GM21423 (cell line): ENCODE results near the gene KCNMB2.
"Not testable (repeated sequence)": the region's sequence is repeated elsewhere in the genome, so short reads cannot be mapped to it uniquely, and the experiment has no call there.

ENCODE experiments used
- ATAC-seq: cut with Tn5 transposase; IDR thresholded peaks from one replicate; pipeline ENCODE4 v1.9.1; 2021; ENCODE audit warnings: mild to moderate bottlenecking, moderate library complexity; ENCODE audit not compliant: unreplicated experiment

Gene KCNMB2

DNA sequence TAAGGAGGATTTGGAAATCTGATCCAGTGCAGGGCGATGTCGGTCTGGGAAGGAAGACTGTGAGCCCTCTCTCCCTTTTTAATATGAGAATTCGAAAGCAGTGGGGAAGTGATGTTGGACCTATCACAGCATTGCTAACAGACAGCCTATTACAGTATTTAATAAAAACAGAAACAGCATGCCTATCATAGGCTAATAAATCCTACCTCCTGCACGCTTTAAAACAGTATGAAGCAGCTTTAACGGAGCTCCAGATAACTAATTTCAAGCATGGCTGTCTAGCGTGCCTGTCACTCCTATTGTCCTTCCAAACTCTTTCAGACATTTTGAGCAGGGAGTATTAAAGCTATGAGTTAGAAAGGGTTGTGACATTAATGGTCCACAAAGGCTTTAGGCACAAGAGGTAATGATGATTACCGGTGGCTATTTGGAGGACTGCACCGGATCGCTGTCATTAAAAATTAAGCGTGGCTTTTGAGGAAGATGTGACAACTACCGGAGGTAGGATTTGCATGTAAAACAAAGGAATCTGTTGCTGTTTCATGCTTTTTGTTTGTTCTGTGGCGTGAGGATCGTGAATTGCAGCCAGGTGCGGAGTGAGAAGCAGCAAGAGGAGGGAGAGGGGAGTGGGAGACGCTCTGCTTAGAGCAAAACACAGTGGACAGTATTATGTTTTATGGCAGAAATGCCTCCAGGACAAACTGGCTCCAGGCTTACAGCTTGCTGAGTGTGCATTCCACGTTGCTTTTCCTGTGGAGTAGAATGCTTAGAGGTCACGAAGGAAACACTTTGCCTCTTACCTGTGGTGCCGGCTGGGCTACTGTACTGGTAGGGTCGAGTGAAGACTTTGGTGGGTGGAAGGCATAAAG, at the start of gene KCNMB2:
Gene KCNMB2, plus strand, starts transcription at position 226 of the 869 bp plus-strand sequence.
- no peak for ATAC-seq

DNA sequence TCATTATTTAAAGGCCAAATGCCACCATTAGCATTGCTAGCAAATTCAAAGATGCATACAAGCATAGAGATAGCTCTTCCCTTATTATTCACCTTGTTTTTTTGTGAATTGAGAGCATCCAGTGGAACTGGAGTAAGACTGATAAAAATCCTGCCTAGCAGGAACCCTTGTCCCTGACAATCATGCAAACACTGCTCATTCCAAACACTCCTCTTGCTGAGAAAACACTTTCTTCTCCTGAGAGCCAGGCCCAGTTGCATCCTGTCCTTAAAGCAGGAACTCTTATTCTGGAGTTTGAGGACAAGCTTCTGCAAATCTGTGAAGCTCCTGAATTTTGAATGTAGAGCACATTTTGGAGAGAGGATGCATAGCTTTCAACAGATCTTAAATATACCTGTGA, 49.3 kb upstream of the KCNMB2 start:
- no peak for ATAC-seq

DNA sequence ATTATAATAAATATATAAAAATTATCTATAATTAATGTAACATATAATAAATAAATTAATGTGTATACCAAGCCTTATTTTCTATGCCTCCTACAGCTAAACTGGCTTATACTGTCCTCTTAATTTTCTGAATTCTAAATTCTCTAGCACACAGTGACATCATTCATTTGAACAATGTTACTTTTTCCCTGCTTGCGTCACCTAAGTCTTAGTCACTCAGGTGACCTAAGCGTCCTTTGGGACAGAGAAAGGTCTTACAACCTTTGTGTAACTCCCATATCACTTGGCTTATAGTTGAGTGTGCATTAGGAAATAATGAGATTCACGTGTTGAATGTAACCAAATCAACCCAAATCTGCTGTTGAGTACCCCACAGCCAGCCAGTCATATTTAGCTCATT, 48.5 kb upstream of the KCNMB2 start:
- no peak for ATAC-seq

DNA sequence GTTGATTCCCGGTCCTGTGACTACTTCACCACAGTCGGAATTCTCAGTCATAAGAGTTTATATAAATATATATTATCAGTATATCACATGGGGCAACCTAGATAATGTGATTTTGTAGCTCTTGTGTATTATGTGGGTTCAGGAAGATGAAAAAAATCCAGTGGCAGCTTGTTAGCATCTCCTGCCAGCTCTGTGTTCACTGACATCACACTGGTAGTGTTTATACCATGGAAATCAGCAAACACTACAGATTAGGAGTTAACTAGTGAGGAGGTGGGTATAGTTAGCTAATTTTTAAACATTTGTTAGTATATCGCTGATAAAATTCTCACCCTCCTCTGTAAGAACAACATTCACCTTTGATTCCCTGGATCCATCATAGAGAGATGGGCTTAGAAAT, 44.5 kb upstream of the KCNMB2 start:
- ATAC-seq, result no peak

DNA sequence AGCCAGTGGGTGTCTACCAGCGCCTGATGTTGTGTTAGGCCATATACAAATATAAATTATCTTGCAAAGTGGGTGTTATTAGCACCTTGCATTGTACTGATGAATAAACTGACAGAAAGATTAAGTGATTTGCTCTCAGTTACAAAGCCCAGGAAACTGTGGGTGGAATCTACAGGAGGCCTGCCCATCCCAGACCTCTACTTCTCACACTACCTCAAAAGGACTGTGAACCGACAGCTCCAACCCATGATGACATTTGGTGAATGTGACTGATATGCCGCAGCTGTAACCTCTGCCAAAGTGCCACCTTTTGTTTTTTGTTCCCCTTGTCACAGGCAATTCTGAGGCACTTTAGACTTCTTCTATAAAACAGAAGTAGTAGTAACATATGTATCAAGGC, 43.7 kb upstream of the KCNMB2 start:
- no peak for ATAC-seq

DNA sequence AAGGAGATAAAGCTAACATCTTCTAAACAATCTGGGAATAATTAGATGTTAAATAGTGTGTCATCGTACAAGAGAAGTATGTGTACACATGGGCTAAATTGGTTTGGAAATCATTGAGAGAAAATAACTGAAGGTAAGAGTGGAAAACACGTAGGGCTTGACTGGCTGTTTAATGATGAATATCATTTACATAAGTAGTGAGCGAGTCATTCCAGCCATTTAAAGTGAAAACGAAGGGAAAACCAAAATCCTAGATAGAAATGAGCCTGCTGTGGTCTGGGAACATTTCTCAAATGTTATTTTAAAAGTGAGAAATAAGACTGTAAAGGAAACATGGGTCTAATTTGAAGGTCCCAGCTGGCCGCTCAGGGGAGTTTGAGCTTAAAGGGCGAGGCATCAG, 41.9 kb upstream of the KCNMB2 start:
- ATAC-seq, result no peak

DNA sequence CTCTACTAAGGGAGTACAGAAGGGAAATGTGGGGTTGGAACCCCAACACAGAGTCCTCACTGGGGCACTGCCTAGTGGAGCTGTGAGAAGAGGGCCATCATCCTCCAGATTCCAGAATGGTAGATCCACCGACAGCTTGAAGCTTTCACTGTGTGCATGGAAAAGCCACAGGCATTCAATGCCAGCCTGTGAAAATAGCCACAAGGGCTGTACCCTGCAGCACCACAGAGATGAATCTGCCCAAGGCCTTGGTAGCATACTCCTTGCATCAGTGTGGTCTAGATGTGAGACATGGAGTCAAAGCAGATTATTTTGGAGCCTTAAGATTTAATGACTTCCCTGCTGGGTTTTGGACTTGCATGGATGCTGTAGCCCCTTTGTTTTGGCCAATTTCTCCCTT, 39.3 kb upstream of the KCNMB2 start:
- ATAC-seq, result no peak

DNA sequence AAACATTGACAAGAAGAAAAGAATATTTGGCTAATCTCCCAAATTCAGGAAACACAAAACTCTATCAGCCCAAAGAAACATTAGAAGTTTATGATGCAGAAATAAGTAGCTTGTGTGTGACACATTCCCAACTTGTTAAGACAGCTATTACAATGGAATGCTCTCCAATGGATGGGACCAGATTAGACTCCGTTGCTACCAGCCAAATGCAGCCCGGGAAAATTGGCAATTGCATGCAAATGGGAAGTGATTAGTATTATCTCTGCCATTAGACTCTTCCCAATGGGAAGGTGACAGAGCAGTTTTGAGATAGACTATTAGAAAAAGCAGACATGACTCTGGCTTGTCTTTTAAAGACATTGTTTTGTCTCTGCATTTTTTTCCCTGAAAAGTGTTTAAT, 37.4 kb upstream of the KCNMB2 start:
- no peak for ATAC-seq

DNA sequence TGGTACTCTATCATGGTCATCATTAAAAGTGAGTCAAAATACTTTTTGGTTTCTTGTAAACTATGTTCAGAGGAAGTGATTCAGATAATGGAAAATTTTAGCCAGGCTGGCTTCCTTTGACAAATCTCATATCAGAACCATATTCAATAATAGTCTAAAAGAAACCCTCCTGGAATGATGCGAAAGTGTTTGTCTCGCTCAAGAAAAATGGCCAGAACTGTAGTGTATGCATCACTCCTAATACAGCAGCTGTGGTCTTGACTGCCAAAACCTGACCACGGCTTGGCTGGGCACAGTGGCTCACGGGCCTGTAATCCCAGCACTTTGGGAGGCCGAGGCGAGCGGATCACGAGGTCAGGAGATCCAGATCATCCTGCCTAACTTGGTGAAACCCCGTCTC, 35.6 kb upstream of the KCNMB2 start:
- no peak for ATAC-seq

DNA sequence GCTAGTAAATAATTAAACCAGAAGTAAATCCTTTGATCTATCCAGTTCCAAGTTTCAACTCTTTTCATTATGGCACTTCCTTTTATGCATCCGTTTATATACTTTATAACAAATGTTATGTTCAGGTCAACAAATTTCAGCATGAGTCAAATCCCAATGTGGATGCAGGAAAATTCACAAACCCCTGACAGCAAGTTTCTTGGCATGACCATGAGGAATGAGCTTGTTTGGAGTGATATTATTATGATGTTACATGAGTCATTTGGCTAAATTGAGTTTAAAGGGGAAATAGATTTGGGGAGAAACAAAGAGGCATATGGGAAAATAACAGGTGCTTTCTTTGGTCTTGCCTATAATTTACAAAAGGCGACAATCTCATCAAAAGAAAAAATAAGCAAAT, 32.1 kb upstream of the KCNMB2 start:
- no peak for ATAC-seq

DNA sequence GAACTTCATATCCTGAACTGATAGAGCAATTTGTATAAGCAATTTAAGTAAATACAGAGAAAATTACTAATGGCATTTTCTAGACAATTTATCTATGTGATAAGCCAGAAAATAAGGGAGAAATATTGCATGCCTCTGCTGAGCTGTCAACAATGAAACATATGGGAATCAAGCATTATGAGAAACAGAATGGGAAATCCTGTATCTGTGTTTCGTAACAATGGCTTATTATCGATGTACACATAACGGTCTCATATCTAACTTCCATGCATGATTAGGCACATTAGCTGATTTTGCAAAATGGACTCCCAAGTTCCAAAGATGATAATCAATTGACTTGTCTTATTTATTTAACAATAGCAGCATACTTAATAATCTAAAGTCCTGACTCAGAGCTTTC, 30.4 kb upstream of the KCNMB2 start:
- ATAC-seq, result no peak

DNA sequence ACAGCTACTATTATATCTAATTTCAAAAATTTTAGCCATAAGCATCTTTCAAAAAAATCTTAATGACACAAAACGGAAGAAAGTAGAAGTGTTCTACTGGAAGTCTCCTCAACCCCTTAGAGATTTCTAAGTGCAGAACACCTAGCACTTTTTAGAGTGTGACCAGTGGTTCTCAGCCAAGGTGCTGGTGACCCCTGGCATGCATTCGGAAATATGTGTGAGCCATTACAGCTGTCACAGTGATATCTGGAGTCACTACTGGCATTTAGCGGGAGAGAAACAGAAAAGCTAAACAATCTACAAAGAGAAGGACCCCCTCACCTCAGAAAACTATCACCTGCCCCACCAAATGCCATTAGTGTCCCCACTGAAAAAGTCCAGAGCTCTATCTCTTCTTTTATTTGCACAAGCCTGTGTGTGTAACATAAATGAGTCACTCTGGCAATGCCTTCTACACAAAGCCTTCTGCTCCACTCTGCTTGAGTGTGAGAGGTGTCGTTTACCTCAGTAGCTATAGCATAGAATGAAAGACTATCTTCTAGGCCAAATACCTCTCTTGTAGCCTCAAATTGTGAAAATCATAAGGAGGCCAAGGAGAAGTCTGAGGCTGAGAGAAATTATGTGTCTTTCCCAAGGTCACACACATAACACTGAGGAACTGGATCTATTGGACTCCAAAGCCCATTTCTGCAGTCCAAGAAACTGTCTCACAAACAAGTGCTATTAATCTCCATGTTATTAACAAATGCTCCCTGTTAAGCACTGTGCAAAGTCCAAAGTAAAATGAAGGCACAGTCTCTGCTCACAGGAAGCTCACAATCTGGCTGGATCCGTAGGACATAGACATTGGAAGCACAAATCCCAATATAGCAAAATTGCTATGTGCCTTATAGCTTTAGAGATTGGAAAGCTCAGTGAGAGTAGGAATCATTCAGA, 28.5 kb upstream of the KCNMB2 start:
- no peak for ATAC-seq

DNA sequence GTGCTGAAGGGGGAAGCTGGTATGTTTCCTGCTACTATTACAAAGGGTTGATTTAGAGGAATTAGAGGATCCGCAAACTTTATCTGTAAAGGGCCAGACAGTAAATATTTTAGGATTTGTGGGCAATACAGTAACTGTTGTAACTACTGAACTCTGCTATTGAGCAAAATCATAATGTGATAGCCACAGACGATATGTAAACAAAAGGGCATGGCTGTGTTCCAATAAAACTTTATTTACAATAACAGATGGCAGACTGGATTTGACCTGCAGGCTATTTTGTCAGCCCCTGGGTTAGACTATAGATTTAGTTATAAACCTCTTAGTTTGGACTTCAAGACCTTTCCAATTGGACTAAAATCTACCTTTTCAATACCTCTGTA, 27.8 kb upstream of the KCNMB2 start:
- ATAC-seq, result no peak

DNA sequence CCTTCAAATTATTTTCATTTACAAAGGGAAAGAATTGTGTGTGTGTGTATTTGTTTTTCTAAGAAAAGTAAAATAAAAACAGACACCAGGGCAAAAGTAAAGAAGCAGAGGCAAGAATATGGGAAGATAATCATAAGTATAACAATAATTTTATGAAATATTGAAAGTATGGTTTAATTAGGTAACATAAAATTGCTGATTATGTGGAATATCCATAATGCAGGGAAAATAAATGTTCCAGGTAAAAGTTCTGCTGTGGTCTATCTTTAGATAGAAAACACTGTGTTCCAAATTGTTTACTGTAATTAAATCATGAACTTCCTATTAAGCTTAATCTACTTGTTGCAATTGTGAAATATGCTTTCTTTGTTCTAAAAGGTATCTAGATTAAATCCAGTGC, 25.7 kb upstream of the KCNMB2 start:
- ATAC-seq, result no peak

DNA sequence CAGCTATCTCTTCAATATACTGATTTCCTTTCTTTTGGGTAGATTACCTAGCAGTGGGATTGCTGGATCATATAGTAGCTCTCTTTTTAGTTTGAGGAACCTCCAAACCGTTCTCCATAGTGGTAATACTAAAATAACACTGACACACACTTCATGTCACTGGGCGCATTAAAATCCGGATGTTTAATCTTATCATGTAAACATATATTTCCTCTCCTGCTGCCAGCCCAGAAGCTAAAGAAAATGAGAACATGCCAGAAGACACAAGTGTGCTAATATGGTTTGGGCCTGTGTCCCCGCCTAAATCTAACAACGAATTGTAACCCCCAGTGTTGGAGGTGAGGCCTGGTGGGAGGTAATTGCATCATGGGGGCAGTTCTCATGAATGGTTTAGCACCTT, 23.6 kb upstream of the KCNMB2 start:
- ATAC-seq, result no peak

DNA sequence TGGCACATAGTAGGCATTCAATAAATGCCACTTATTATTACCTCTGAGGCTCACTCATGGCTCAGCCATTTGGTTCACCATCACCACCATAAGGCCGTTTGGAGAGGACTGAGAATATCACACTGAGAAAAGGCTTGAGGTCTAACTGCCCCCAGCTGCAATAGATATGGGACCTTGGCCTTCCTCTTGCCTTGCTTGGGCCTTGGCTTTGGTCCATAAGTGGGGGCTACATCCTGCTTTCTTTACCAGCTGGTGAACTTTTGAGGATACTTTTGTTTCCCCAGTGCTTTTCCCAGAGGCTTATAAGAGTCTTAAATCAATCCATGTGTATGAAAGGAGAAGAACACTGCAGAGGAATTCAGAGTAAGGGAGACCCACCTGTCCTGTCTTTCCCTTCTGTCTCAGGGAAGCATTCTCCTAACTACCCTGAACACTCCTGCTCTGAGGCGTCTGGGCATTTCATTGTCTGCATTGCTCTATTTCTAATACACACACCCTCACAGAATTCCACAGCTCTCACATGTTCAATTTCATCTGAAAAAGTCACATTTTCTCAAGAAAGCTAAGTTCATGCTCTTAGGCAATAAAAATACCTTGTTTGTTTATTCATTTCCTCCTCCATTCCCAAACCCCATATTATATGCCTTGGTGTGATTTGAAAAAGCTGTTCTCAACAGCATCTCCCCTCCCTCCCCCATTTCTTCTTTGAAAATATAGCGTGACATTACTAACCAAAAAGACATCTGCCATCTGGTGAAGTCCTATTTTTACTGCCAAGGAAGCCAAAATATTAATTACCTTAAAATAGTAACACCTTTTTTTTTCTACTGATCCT, 22.5 kb upstream of the KCNMB2 start:
- no peak for ATAC-seq

DNA sequence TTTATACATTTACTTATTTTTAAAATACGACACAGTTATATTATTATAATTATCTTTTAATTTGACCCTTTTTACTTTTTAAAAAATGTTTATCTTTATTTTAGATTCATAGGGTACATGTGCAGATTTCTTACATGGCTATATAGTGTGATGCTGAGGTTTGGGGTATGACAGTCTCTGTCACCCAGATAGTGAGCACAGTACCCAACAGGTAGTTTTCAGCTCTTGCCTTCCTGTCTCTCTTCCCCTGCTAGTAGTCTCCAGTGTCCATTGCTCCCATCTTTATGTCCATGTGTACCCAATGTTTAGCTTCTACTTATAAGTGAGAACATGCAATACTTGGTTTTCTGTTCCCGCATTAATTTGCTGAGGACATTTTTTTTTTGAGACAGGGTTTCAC, 21.8 kb upstream of the KCNMB2 start:
- no peak for ATAC-seq

DNA sequence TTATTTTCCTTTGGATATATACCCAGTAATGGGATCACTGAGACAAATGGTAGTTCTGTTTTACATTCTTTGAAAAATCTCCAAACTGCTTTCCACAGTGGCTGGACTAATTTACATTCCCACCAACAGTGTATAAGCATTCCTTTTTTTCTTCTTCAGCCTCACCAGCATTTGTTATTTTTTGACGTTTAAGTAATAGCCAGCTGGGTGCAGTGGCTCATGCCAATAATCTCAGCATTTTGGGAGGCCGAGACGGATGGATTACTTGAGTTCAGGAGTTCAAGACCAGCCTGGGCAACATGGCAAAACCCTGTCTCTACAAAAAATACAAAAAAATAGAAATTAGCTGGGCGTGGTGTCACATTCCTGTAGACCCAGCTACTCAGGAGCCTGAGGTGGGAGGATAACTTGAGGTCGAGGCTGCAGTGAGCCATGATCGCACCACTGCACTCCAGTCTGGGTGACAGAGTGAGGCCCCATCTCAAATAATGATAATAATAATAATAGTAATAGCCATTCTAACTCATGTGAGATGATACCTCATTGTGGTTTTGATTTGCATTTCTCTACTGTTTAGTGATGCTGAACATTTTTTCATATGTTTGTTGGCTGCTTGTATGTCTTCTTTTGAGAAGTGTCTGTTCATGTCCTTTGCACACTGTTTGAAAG, 21.0 kb upstream of the KCNMB2 start:
- ATAC-seq, result not testable (repeated sequence)

DNA sequence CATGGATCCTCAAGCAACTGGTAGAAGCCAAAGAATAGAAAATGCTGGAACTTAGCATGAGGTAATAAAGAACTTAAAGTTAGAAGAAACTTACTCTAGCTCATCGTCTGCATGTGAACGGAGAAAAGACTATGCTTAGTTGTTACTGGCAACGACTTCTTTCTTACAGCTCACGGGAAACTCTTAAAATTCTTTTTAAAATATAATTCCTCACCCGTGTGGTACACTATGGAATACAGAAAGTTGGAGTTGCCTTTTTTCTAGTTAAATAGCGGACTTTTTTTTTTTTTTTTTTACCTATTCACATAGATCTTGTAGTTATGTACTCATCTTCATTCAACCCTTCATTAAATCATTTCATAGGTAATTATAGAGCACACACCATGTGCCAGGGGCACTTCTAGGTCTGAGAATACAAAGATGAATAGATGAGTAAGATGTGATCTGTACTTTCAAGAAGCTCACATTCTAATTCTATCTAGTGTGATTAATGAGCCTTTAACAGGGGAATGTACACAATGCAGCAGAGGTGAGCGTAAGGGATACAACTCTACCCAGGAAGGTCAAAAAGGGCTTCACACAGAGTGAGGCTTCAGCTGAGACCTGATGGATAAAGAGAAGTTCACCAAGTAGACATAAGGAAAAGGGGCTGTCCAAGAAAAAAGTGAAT, 18.4 kb upstream of the KCNMB2 start:
- no peak for ATAC-seq
